ENCODE results near the gene ABTB2. TPM values are rescaled to one million over a fixed set of nuclear protein-coding genes. Genes with fewer than 3 reads are reported as not detected.

The ABTB2 gene
- total and polyA plus RNA-seq, 10 of the 15 experiments (the other 5 are each of a cell fraction or from before 2014, with no cell fraction given), result 0.13 to 2.1 (median 0.72) TPM

DNA sequence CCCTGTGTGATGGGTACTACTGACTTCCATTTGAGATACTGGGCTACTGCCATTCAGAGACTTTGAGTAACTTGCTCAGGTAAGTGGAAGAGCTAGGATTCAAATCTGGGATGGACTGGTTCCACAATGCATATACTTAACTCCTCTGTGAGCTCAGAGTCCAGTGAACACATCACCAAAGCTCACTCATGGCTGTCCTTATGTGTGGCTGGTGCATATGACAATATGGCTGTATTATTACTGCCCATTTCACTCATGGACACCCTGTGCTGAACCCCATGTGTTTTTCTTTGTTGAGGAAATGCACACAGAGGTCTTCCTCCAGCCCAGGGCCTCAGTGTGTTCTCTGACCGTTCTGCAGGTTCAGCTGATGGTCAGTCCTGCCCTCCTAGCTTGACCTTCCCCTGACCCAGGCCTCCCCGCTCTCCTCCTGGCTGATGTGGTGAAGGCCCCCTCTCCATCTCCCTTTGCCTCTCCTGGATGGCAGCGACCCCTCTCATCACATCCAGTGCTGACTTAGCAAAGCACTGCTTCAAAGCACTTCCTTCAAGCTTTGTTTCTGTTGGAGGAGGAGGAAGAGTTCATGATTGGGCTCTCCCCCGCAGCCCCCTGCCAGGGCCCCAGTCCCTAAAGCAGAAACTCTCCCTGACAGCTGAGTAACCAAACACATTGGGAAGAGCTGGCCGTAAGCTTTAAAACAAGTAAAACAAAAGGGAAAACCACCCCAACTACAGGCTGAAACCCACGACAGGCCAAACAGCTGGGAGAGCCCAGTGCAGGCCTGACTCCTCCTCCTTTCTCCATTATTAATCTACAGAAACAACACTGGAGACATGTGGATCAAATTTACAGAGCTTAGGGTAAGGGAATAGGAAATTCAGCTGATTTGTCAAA, 151.2 kb downstream of the ABTB2 start:
- no peaks in the 10 kb centered on the region for H3K9me3 ChIP-seq (replicated peaks; ENCODE audit: control insufficient read depth, insufficient read depth, low read length)
- DNase-seq (ENCODE audit: low read depth, low spot score) (no peak), ATAC-seq (no peak), FAIRE-seq (no peak)
- in situ Hi-C loops (cut with MboI) (no loop called here), intact Hi-C loops (cut with micrococcal nuclease; ENCODE audit: unreplicated experiment) (no loop called here)
- WGBS (ENCODE audit: insufficient coverage, insufficient replicate concordance, low lambda C conversion rate, missing lambda C conversion rate), result 60% methylated on average over 6 of the region's 6 CpGs
- POLR2A ChIA-PET, result interaction anchor here (1.0 to 2.4 kb wide), 3 partner anchors 20 to 28 kb away, joined by 3 to 7 read pairs (median 4); no protein-coding TSS in a partner anchor
- no peak overlapping the region for H3K4me2 ChIP-seq (ENCODE audit: control insufficient read depth, insufficient read depth)
- H2AFZ ChIP-seq (ENCODE audit: control insufficient read depth, low read depth, low read length), result no peak overlapping the region
- H3K27me3 ChIP-seq (replicated peaks in 1 of 2; ENCODE audit: control insufficient read depth in 2 of 2, insufficient read depth in 2 of 2, low read length in 1 of 2), result no peaks in the 10 kb centered on the region
- H3K4me1 ChIP-seq (ENCODE audit: control insufficient read depth, insufficient read depth, low read length), result peaks cover 14% of the 10 kb centered on the region
- no peak overlapping the region for H3K9ac ChIP-seq (ENCODE audit: control insufficient read depth, insufficient read depth, low read length)
- SMC1A ChIA-PET (ENCODE audit: uncharacterized antibody, unreplicated experiment), result interaction anchor here (1.2 to 2.9 kb wide), 13 partner anchors 10 to 163 kb away, joined by 3 to 16 read pairs (median 3); no protein-coding TSS in a partner anchor
- no TSS peak for BruUV-seq (replicated peaks)
- H3K4me3 ChIP-seq, result no peak overlapping the region
- H3K36me3 ChIP-seq (ENCODE audit: control insufficient read depth in 2 of 2, insufficient read depth in 2 of 2, low read length in 1 of 2), result no peaks in the 10 kb centered on the region
- no peaks in the 10 kb centered on the region for H4K20me1 ChIP-seq (ENCODE audit: control insufficient read depth, insufficient read depth)
- H3K27ac ChIP-seq (ENCODE audit: control insufficient read depth, insufficient read depth), result no peak overlapping the region
- H3K79me2 ChIP-seq (ENCODE audit: control insufficient read depth, insufficient read depth, low read length), result no peaks in the 10 kb centered on the region
- RAD21 ChIA-PET (ENCODE audit: unreplicated experiment), result interaction anchor here (0.6 to 2.7 kb wide), 10 partner anchors 10 to 152 kb away, joined by 3 to 9 read pairs (median 4); partner anchors contain the start of gene ABTB2
- CTCF ChIA-PET, result interaction anchor here (0.7 to 2.6 kb wide), 9 partner anchors 10 to 219 kb away, joined by 3 to 14 read pairs (median 4); partner anchors contain the start of gene ABTB2
- TF ChIP-seq TCF12 (IDR thresholded peaks at IDR 0.05; ENCODE audit: low read depth, low read length) (no peak), CBFB (IDR thresholded peaks at IDR 0.05; ENCODE audit: low read depth) (no peak), TBL1XR1 (IDR thresholded peaks at IDR 0.05; ENCODE audit: low read depth, low read length) (no peak), ASH2L (IDR thresholded peaks at IDR 0.05; ENCODE audit: borderline replicate concordance, low read depth) (no peak), ZNF384 (IDR thresholded peaks at IDR 0.05; ENCODE audit: borderline replicate concordance, low read depth, low read length) (no peak), ZZZ3 (IDR thresholded peaks at IDR 0.05; ENCODE audit: control insufficient read depth, insufficient read length, low read depth) (no peak), YBX1 (IDR thresholded peaks at IDR 0.05) (no peak), POLR2AphosphoS5 (IDR thresholded peaks at IDR 0.05; ENCODE audit: low read length) (no peak), ZNF592 (IDR thresholded peaks at IDR 0.05) (no peak), ZBTB4 (CRISPR knock-in tag; IDR thresholded peaks at IDR 0.05) (no peak), USF1 (IDR thresholded peaks at IDR 0.05; ENCODE audit: borderline replicate concordance, extremely low read length, insufficient read depth, low read depth, low read length) (no peak), MTA3 (IDR thresholded peaks at IDR 0.05; ENCODE audit: borderline replicate concordance, low read length) (no peak), BRCA1 (IDR thresholded peaks at IDR 0.05; ENCODE audit: low read depth, low read length) (no peak)
